HepG2 (cell line): ENCODE data around the gene UPB1. TPM values are rescaled to one million over a fixed set of nuclear protein-coding genes. Genes with fewer than 3 reads are reported as not detected.

Experiments
- AHR ChIP-seq: IDR thresholded peaks from 2 replicates; pipeline ENCODE4 v1.6.1; 2018; ENCODE audit warnings: missing genetic modification reagents, missing compliant biosample characterization
- ARNTL ChIP-seq: sonication (generic); formaldehyde crosslinking; IDR thresholded peaks from 2 replicates; pipeline ENCODE4 v1.4.0; 2020; ENCODE audit warnings: mild to moderate bottlenecking, missing genetic modification reagents
- HMG20A ChIP-seq: IDR thresholded peaks from 2 replicates; pipeline ENCODE4 v1.6.1; 2016; ENCODE audit warnings: borderline replicate concordance
- KAT8 ChIP-seq: IDR thresholded peaks from 2 replicates; pipeline ENCODE4 v1.6.1; 2016; ENCODE audit warnings: missing genetic modification reagents, missing compliant biosample characterization
- KDM5A ChIP-seq: fragments of 200-600 bp; sonication (generic); IDR thresholded peaks from 2 replicates; pipeline ENCODE4 v1.7.0; 2018; ENCODE audit warnings: antibody characterized with exemption, mild to moderate bottlenecking, low read length, borderline replicate concordance
- MAF1 ChIP-seq: sonication (generic); formaldehyde crosslinking; IDR thresholded peaks from 2 replicates; pipeline ENCODE4 v1.5.0; 2020; ENCODE audit warnings: missing genetic modification reagents, borderline replicate concordance
- MXD4 ChIP-seq: IDR thresholded peaks from 2 replicates; pipeline ENCODE4 v1.6.1; 2016; ENCODE audit warnings: mild to moderate bottlenecking, missing biosample characterization, missing genetic modification reagents
- MYC ChIP-seq: sonication (generic); formaldehyde crosslinking; IDR thresholded peaks from 2 replicates; pipeline ENCODE4 v1.9.0; 2021; ENCODE audit warnings: missing genetic modification reagents, borderline replicate concordance
- NR1H2 ChIP-seq: sonication (generic); formaldehyde crosslinking; IDR thresholded peaks from 2 replicates; pipeline ENCODE4 v1.8.1; 2022; ENCODE audit warnings: low read depth, missing genetic modification reagents, borderline replicate concordance
- SRSF4 ChIP-seq: fragments of 200-400 bp; formaldehyde crosslinking; IDR thresholded peaks from one replicate; pipeline ENCODE4 v1.6.1; 2018; ENCODE audit warnings: mild to moderate bottlenecking, low read depth, low read length, moderate library complexity; ENCODE audit not compliant: poor library complexity, severe bottlenecking
- ZNF432 ChIP-seq: sonication (generic); formaldehyde crosslinking; IDR thresholded peaks from 2 replicates; pipeline ENCODE4 v1.5.0; 2020; ENCODE audit warnings: missing genetic modification reagents, mild to moderate bottlenecking, borderline replicate concordance
- ZNF451 ChIP-seq: sonication (generic); formaldehyde crosslinking; IDR thresholded peaks from 2 replicates; pipeline ENCODE4 v1.5.0; 2020; ENCODE audit warnings: mild to moderate bottlenecking, missing genetic modification reagents
- ZNF713 ChIP-seq: sonication (generic); formaldehyde crosslinking; IDR thresholded peaks from 2 replicates; pipeline ENCODE4 v1.4.0; 2020; ENCODE audit warnings: mild to moderate bottlenecking, missing genetic modification reagents
- ZNF737 ChIP-seq: sonication (generic); formaldehyde crosslinking; IDR thresholded peaks from 2 replicates; pipeline ENCODE4 v1.5.0; 2020; ENCODE audit warnings: missing genetic modification reagents, mild to moderate bottlenecking, borderline replicate concordance
- polyA plus RNA-seq, 8 experiments: library from polyadenylated mRNA; depleted of rRNA in 3 of 8; stranded (reverse) in 7 of 8; unstranded in 1 of 8; fragments of >200 nt; fragmentation: Illumina TruSeq in 4 of 8; extraction: Trizol in 4 of 8; gene quantifications; 2 replicates each; pipeline versions ENCODE4 v1.2.1 to v1.2.3, GENCODE V29; 2011 to 2016; ENCODE audit warnings: low read depth in 4 of 8, missing spikeins in 1 of 8, mixed read lengths in 1 of 8; ENCODE audit not compliant: insufficient read depth in 1 of 8
- total RNA-seq, 5 experiments: library from RNA; depleted of rRNA; stranded (reverse); fragments of >200 nt; fragmentation: Illumina TruSeq; extraction: Trizol; gene quantifications; 2 replicates each; pipeline ENCODE4 v1.2.3, GENCODE V29; 2016; ENCODE audit warnings: low read depth in 1 of 5
- TF ChIP-seq, protein P1 (sequence below): IDR thresholded peaks from 2 replicates; pipeline ENCODE4 v1.6.1; 2012; ENCODE audit warnings: low read length, improper control_type of control experiment
- TF ChIP-seq, protein P2 (sequence below): IDR thresholded peaks from 2 replicates; pipeline ENCODE4 v1.6.1; 2016
- TF ChIP-seq, protein P3 (sequence below): sonication (generic); formaldehyde crosslinking; IDR thresholded peaks from 2 replicates; pipeline ENCODE4 v1.5.0; 2020; ENCODE audit warnings: mild to moderate bottlenecking, missing genetic modification reagents
- TF ChIP-seq, protein P4 (sequence below): IDR thresholded peaks from 2 replicates; pipeline ENCODE4 v1.6.1; 2016; ENCODE audit warnings: missing biosample characterization, missing genetic modification reagents, low read depth

UPB1 gene
- total and polyA plus RNA-seq, 2 of the 13 experiments (the other 11 are each of a cell fraction or from before 2014, with no cell fraction given): 0.38 to 1.2 TPM

DNA sequence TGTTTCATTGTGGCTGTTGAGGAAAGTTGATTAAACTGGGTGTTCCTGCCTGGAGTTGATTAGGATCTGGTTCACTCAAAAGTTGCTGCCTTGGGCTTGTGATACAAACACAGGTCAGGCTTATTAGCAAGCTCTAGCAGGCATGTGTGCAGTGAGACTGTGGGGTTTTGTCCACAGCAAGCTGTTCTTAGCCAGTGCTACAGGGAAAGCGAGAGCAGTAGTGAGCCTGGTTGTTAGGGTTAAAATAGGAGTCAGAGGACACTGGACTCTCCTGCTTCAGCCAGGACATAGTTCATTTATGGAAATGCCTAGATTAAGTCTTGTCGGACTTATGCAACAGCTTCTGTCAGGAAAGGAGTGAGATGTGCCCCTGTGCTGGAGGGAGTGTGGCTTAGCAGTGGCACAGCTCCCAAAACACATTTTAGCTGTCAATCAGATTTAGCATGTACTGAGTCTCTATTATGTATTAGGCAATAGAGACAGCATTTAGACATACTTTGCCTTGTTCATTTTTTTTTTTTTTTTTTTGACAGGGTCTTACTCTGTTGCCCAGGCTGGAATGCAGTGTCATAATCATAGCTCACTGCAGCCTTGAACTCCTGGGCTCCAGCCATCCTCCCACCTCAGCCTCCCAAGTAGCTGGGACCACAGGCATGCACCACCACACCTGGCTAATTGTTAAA, 69.4 kb downstream of the UPB1 start (continued):
- TF ChIP-seq, protein P1, sequence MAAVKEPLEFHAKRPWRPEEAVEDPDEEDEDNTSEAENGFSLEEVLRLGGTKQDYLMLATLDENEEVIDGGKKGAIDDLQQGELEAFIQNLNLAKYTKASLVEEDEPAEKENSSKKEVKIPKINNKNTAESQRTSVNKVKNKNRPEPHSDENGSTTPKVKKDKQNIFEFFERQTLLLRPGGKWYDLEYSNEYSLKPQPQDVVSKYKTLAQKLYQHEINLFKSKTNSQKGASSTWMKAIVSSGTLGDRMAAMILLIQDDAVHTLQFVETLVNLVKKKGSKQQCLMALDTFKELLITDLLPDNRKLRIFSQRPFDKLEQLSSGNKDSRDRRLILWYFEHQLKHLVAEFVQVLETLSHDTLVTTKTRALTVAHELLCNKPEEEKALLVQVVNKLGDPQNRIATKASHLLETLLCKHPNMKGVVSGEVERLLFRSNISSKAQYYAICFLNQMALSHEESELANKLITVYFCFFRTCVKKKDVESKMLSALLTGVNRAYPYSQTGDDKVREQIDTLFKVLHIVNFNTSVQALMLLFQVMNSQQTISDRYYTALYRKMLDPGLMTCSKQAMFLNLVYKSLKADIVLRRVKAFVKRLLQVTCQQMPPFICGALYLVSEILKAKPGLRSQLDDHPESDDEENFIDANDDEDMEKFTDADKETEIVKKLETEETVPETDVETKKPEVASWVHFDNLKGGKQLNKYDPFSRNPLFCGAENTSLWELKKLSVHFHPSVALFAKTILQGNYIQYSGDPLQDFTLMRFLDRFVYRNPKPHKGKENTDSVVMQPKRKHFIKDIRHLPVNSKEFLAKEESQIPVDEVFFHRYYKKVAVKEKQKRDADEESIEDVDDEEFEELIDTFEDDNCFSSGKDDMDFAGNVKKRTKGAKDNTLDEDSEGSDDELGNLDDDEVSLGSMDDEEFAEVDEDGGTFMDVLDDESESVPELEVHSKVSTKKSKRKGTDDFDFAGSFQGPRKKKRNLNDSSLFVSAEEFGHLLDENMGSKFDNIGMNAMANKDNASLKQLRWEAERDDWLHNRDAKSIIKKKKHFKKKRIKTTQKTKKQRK: no peak
- TF ChIP-seq MYC (CRISPR knock-in tag): no peak
- no peak for TF ChIP-seq NR1H2 (CRISPR knock-in tag)
- no peak for TF ChIP-seq ZNF451 (CRISPR knock-in tag)
- TF ChIP-seq AHR (CRISPR knock-in tag): no peak
- no peak for TF ChIP-seq ZNF737 (CRISPR knock-in tag)
- peak; percentile 19; the same call in 1 of the 2 replicates for TF ChIP-seq HMG20A (CRISPR knock-in tag)
- TF ChIP-seq, protein P2, sequence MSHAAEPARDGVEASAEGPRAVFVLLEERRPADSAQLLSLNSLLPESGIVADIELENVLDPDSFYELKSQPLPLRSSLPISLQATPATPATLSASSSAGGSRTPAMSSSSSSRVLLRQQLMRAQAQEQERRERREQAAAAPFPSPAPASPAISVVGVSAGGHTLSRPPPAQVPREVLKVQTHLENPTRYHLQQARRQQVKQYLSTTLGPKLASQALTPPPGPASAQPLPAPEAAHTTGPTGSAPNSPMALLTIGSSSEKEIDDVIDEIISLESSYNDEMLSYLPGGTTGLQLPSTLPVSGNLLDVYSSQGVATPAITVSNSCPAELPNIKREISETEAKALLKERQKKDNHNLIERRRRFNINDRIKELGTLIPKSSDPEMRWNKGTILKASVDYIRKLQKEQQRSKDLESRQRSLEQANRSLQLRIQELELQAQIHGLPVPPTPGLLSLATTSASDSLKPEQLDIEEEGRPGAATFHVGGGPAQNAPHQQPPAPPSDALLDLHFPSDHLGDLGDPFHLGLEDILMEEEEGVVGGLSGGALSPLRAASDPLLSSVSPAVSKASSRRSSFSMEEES (CRISPR knock-in tag): peak; percentile 75
- no peak for TF ChIP-seq MAF1
- TF ChIP-seq KDM5A: no peak
- TF ChIP-seq ZNF432 (CRISPR knock-in tag): no peak
- TF ChIP-seq SRSF4: no peak
- TF ChIP-seq ZNF713 (CRISPR knock-in tag): no peak
- TF ChIP-seq, protein P3, sequence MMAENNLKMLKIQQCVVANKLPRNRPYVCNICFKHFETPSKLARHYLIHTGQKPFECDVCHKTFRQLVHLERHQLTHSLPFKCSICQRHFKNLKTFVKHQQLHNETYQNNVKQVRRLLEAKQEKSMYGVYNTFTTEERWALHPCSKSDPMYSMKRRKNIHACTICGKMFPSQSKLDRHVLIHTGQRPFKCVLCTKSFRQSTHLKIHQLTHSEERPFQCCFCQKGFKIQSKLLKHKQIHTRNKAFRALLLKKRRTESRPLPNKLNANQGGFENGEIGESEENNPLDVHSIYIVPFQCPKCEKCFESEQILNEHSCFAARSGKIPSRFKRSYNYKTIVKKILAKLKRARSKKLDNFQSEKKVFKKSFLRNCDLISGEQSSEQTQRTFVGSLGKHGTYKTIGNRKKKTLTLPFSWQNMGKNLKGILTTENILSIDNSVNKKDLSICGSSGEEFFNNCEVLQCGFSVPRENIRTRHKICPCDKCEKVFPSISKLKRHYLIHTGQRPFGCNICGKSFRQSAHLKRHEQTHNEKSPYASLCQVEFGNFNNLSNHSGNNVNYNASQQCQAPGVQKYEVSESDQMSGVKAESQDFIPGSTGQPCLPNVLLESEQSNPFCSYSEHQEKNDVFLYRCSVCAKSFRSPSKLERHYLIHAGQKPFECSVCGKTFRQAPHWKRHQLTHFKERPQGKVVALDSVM (CRISPR knock-in tag): peak; percentile 95
- no peak for TF ChIP-seq ARNTL (CRISPR knock-in tag)
- TF ChIP-seq KAT8: 0 out of 2 replicates have a peak, but pooled peaks have one; percentile 33
- TF ChIP-seq, protein P4, sequence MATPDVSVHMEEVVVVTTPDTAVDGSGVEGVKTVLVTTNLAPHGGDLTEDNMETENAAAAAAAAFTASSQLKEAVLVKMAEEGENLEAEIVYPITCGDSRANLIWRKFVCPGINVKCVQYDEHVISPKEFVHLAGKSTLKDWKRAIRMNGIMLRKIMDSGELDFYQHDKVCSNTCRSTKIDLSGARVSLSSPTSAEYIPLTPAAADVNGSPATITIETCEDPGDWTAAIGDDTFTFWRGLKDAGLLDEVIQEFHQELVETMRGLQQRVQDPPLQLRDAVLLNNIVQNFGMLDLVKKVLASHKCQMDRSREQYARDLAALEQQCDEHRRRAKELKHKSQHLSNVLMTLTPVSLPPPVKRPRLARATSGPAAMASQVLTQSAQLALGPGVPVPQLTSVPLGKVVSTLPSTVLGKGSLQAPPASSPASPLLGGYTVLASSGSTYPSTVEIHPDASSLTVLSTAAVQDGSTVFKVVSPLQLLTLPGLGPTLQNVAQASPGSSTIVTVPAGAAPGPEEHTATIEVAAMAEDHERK: no peak
- no peak for TF ChIP-seq MXD4
